Endothelial cell of umbilical vein (primary cell): Measurements from ENCODE around the gene SCAMP2. TPM values are rescaled to one million over a fixed set of nuclear protein-coding genes. Genes with fewer than 3 reads are reported as not detected.

Experiments
- BruUV-seq: library from RNA; stranded (reverse); fragments of 400-500 nt; replicated peaks from 2 replicates; lab custom pipeline; 2021; lab: Mats Ljungman, UMichigan
- CTCF ChIA-PET: fragments of 300-600, 350-600 bp; sonication (Branson Sonifier 250); formaldehyde crosslinking; loops from one replicate; lab custom pipeline; 2021; ENCODE audit warnings: antibody characterized with exemption, inconsistent platforms; lab: Charles Lee
- POLR2A ChIA-PET: fragments of 300-600, 350-600 bp; sonication (Branson Sonifier 250); formaldehyde crosslinking; loops from one replicate; lab custom pipeline; 2021; ENCODE audit warnings: antibody characterized with exemption, inconsistent platforms; lab: Charles Lee
- DNase-seq: peaks from one replicate; pipeline ENCODE4 v3.0.0-alpha.2; 2011; ENCODE audit warnings: low read depth, low spot score
- FAIRE-seq: peaks from 2 replicates; lab custom pipeline; 2011; peaks lifted over from hg19 to GRCh38; lab: Jason Lieb, UNC
- H2AFZ ChIP-seq: 2 replicates; pipeline ENCODE4 v1.6.0; 2012; ENCODE audit warnings: low read depth, low read length, control low read depth, inconsistent platforms
- H3K27ac ChIP-seq: 2 replicates; pipeline ENCODE4 v1.5.1; 2011; ENCODE audit warnings: low read depth, mild to moderate bottlenecking, control low read depth, low read length, moderate library complexity; ENCODE audit not compliant: insufficient read depth
- H3K27me3 ChIP-seq, 2 experiments: 2 replicates each; pipeline versions ENCODE4 v1.6.0 to v1.6.1; 2011; ENCODE audit warnings: low read length in 2 of 2, mixed read lengths in 1 of 2; ENCODE audit not compliant: control insufficient read depth in 2 of 2, insufficient read depth in 2 of 2
- H3K36me3 ChIP-seq, 2 experiments: 2 replicates in 1 of 2; 3 replicates in 1 of 2; pipeline ENCODE4 v1.5.1; 2011; ENCODE audit warnings: low read length in 2 of 2, mild to moderate bottlenecking in 1 of 2, moderate library complexity in 1 of 2; ENCODE audit not compliant: control insufficient read depth in 2 of 2, insufficient read depth in 2 of 2; ENCODE audit errors: extremely low read depth in 1 of 2
- H3K4me1 ChIP-seq: 3 replicates; pipeline ENCODE4 v1.5.1; 2011; ENCODE audit warnings: mild to moderate bottlenecking, low read length; ENCODE audit not compliant: control insufficient read depth, insufficient read depth; ENCODE audit errors: extremely low read depth
- H3K4me2 ChIP-seq: 2 replicates; pipeline ENCODE4 v1.6.1; 2011; ENCODE audit warnings: low read length, control low read depth, mixed read lengths; ENCODE audit not compliant: insufficient read depth
- H3K4me3 ChIP-seq, 3 experiments: fragments of 200-600 bp in 1 of 3; sonication (generic), shearing (Covaris generic) in 1 of 3; replicated peaks in 1 of 3; 2 replicates each; pipeline ENCODE4 v1.5.1; 2011 to 2016; ENCODE audit warnings: control low read depth in 3 of 3, low read length in 3 of 3, mild to moderate bottlenecking in 2 of 3, inconsistent platforms in 1 of 3, low read depth in 1 of 3, moderate library complexity in 1 of 3; ENCODE audit not compliant: insufficient read depth in 1 of 3
- H3K79me2 ChIP-seq: 2 replicates; pipeline ENCODE4 v1.6.0; 2012; ENCODE audit warnings: low read length, inconsistent platforms; ENCODE audit not compliant: control insufficient read depth, insufficient read depth
- H3K9ac ChIP-seq: replicated peaks from 2 replicates; pipeline ENCODE3; 2011; ENCODE audit warnings: low read length, control low read depth; ENCODE audit not compliant: insufficient read depth; ENCODE audit errors: extremely low read depth
- H3K9me1 ChIP-seq: replicated peaks from 3 replicates; pipeline ENCODE4 v1.6.0; 2011; ENCODE audit warnings: mild to moderate bottlenecking, low read length; ENCODE audit not compliant: control insufficient read depth, insufficient read depth; ENCODE audit errors: extremely low read depth
- H3K9me3 ChIP-seq: replicated peaks from 2 replicates; pipeline ENCODE4 v1.5.1; 2012; ENCODE audit warnings: low read length, inconsistent platforms; ENCODE audit not compliant: control insufficient read depth, insufficient read depth
- H4K20me1 ChIP-seq: replicated peaks from 2 replicates; pipeline ENCODE3; 2011; ENCODE audit warnings: mild to moderate bottlenecking, low read length; ENCODE audit not compliant: control insufficient read depth, insufficient read depth; ENCODE audit errors: extremely low read depth
- CTCF ChIP-seq, 2 donors: IDR thresholded peaks; 1 replicate in 1 of 2; 2 replicates in 1 of 2; pipeline ENCODE4 v1.5.1; 2011; ENCODE audit warnings: low read length in 2 of 2, mild to moderate bottlenecking in 2 of 2, moderate library complexity in 2 of 2, control low read depth in 1 of 2, inconsistent platforms in 1 of 2, low read depth in 1 of 2; ENCODE audit not compliant: insufficient read depth in 1 of 2; ENCODE audit errors: extremely low read depth in 1 of 2
- EZH2 ChIP-seq: IDR thresholded peaks from 2 replicates; pipeline ENCODE4 v1.6.1; 2012; ENCODE audit warnings: borderline replicate concordance, low read depth, mild to moderate bottlenecking, moderate library complexity, low read length, inconsistent platforms; ENCODE audit not compliant: severe bottlenecking
- FOS ChIP-seq: IDR thresholded peaks from 2 replicates; pipeline ENCODE4 v1.6.1; 2011; ENCODE audit warnings: mild to moderate bottlenecking, low read length, moderate library complexity, borderline replicate concordance; ENCODE audit not compliant: insufficient read depth
- GATA2 ChIP-seq: IDR thresholded peaks from 2 replicates; pipeline ENCODE4 v1.7.0; 2011; ENCODE audit warnings: low read depth, mild to moderate bottlenecking, moderate library complexity, mixed read lengths, low read length; ENCODE audit not compliant: insufficient read length, insufficient read depth
- JUN ChIP-seq: IDR thresholded peaks from 2 replicates; pipeline ENCODE4 v1.6.1; 2011; ENCODE audit warnings: borderline replicate concordance, low read depth; ENCODE audit not compliant: insufficient read length, insufficient read depth
- MAX ChIP-seq: IDR thresholded peaks from 2 replicates; pipeline ENCODE4 v1.6.1; 2011; ENCODE audit not compliant: insufficient read depth, insufficient read length
- POLR2A ChIP-seq: IDR thresholded peaks from 2 replicates; pipeline ENCODE4 v1.6.1; 2012; ENCODE audit warnings: low read depth, mild to moderate bottlenecking, control low read depth, low read length
- POLR2AphosphoS5 ChIP-seq: IDR thresholded peaks from 2 replicates; pipeline ENCODE4 v1.6.1; 2012; ENCODE audit warnings: low read depth, mild to moderate bottlenecking, control low read depth, low read length, moderate library complexity; ENCODE audit not compliant: insufficient read depth
- dilution Hi-C: fragments of 300-500 bp; cut with MboI; formaldehyde crosslinking; loops from one replicate; pipeline ENCODE4 v1.15.0; 2019; ENCODE audit warnings: low sequenced_read_pairs; ENCODE audit not compliant: extremely low pct_ligation_motif_present
- intact Hi-C: fragments of 100-400 bp; cut with micrococcal nuclease; formaldehyde crosslinking; loops from one replicate; pipeline ENCODE4 v1.10.0; 2022
- polyA plus RNA-seq, 4 experiments: library from polyadenylated mRNA; depleted of rRNA in 3 of 4; stranded (reverse) in 3 of 4; unstranded in 1 of 4; fragments of >200 nt; gene quantifications; 2 replicates each; pipeline versions ENCODE4 v1.2.1 to v1.2.3, GENCODE V29; 2011 to 2012; ENCODE audit warnings: missing spikeins in 1 of 4
- total RNA-seq: library from RNA; stranded (reverse); gene quantifications from 2 replicates; pipeline ENCODE4 v1.2.3, GENCODE V29; 2021

SCAMP2 gene
- total and polyA plus RNA-seq, 2 donors (not counting 3 experiments of a cell fraction or from before 2014, with no cell fraction given): 67.3 to 256 TPM

DNA sequence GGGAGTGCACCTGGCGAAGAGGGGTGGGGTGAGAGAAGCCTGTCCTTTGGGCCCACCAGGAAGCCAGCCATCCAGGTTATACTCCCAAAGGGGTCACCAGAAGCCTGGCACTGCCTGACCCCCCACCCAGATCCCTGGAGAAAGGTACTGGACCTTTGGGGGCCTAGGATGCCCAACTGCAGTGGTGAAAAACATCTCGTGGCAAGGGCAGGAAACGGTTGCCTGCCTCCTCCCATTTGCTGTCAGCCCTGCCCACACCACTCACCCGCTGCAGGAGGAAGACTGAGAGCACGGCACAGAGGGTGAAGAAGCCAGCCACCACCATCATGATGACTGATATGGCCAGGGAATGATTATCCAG lies 28.0 kb downstream of the SCAMP2 start:
- no TSS peak for BruUV-seq

More for the DNA sequence above, 28.0 kb downstream of the SCAMP2 start:
- Histone ChIP-seq H3K9ac (no peak overlapping the region), H3K4me3 (no peak overlapping the region), H3K4me1 (peaks cover 11% of the 10 kb centered on the region), H3K36me3 (peaks cover under 1 to 23% of the 10 kb centered on the region in 2 experiments), H3K9me3 (no peaks in the 10 kb centered on the region), H3K79me2 (peaks cover 2% of the 10 kb centered on the region), H2AFZ (no peak overlapping the region), H3K27ac (no peak overlapping the region), H4K20me1 (no peaks in the 10 kb centered on the region), H3K9me1 (no peaks in the 10 kb centered on the region), H3K27me3 (no peaks in the 10 kb centered on the region), H3K4me2 (no peak overlapping the region)
- FAIRE-seq (no peak), DNase-seq (no peak)
- intact Hi-C loops: no loop called here
- TF ChIP-seq GATA2 (no peak), POLR2A (no peak), EZH2 (no peak), FOS (no peak), MAX (no peak), JUN (no peak), POLR2AphosphoS5 (no peak), CTCF (IDR thresholded peaks at IDR 0.05; ENCODE audit: extremely low read depth in 1 of 2, insufficient read depth in 1 of 2, low read depth in 1 of 2, low read length in 2 of 2) (no peak)
- dilution Hi-C loops: no loop called here
- ChIA-PET CTCF (interaction anchor here (1.0 to 5.3 kb wide), 6 partner anchors 13 to 76 kb away, joined by 3 to 37 read pairs (median 3); partner anchors contain the start of gene MPI), POLR2A (interaction anchor here (1.1 kb wide), 1 partner anchor 61 kb away, joined by 3 read pairs; no protein-coding TSS in a partner anchor)
